HepG2 (cell line): ENCODE measurements around the gene ATP6V1G3. TPM values are rescaled to one million over a fixed set of nuclear protein-coding genes. Genes with fewer than 3 reads are reported as not detected.
"Not testable (repeated sequence)": the region's sequence is repeated elsewhere in the genome, so short reads cannot be mapped to it uniquely, and the experiment has no call there.

Experiments used
- ATAC-seq: fragments of 200-7000 bp; cut with Tn5 transposase; 3 replicates; pipeline ENCODE4 v1.9.1; 2020; ENCODE audit warnings: mild to moderate bottlenecking, moderate library complexity
- BruUV-seq: library from RNA; stranded (reverse); fragments of 400-500 nt; replicated peaks from 2 replicates; lab custom pipeline; 2021; lab: Mats Ljungman, UMichigan
- CTCF ChIA-PET: fragments of 300-600 bp; formaldehyde crosslinking; extraction: SDS; loops from one replicate; lab custom pipeline; 2021; ENCODE audit warnings: low total read pairs, inconsistent platforms, low intra/inter-chr PET ratio; lab: Yijun Ruan, JAX
- POLR2A ChIA-PET: fragments of 350-600 bp; sonication (Branson Sonifier 250); formaldehyde crosslinking; loops from one replicate; lab custom pipeline; 2020; ENCODE audit warnings: antibody characterized with exemption, inconsistent platforms; lab: Yijun Ruan, JAX
- DNase-seq: peaks from one replicate; pipeline ENCODE4 v3.0.0-alpha.2; 2015; ENCODE audit warnings: low spot score
- FAIRE-seq: peaks from 3 replicates; lab custom pipeline; 2011; peaks lifted over from hg19 to GRCh38; lab: Jason Lieb, UNC
- H2AFZ ChIP-seq: one replicate; pipeline ENCODE4 v1.6.1; 2011; ENCODE audit warnings: low read length, inconsistent platforms
- H3K27ac ChIP-seq: fragments of 300-600 bp; 3 replicates; pipeline ENCODE4 v1.8.0; 2011; ENCODE audit warnings: mixed run types, mild to moderate bottlenecking, mixed read lengths, low read length, inconsistent platforms; ENCODE audit not compliant: insufficient read depth; ENCODE audit errors: extremely low read length
- H3K27me3 ChIP-seq, 2 experiments: fragments of 200-600 bp in 1 of 2; 2 replicates in 1 of 2; 3 replicates in 1 of 2; pipeline versions ENCODE4 v1.6.0 to v1.8.0; 2011; ENCODE audit warnings: low read length in 2 of 2, mild to moderate bottlenecking in 2 of 2, moderate library complexity in 2 of 2, inconsistent platforms in 1 of 2; ENCODE audit not compliant: insufficient read depth in 2 of 2, control insufficient read depth in 1 of 2
- H3K36me3 ChIP-seq, 2 experiments: fragments of 200-600 bp in 1 of 2; replicated peaks in 1 of 2; 2 replicates in 1 of 2; 3 replicates in 1 of 2; pipeline versions ENCODE4 v1.5.1 to v1.8.0; 2011; ENCODE audit warnings: low read length in 2 of 2, inconsistent platforms in 1 of 2; ENCODE audit not compliant: insufficient read depth in 2 of 2, control insufficient read depth in 1 of 2
- H3K4me1 ChIP-seq: 2 replicates; pipeline ENCODE4 v1.5.1; 2012; ENCODE audit warnings: low read length, inconsistent platforms; ENCODE audit not compliant: insufficient read depth
- H3K4me2 ChIP-seq: 2 replicates; pipeline ENCODE4 v1.6.0; 2011; ENCODE audit warnings: low read depth, low read length, inconsistent platforms
- H3K4me3 ChIP-seq, 3 experiments: fragments of 200-600 bp in 1 of 3; sonication (generic), shearing (Covaris generic) in 1 of 3; replicated peaks in 1 of 3; 2 replicates each; pipeline ENCODE4 v1.5.1; 2011 to 2016; ENCODE audit warnings: low read length in 3 of 3, inconsistent platforms in 2 of 3, low read depth in 2 of 3, mild to moderate bottlenecking in 2 of 3, control low read depth in 1 of 3, mixed read lengths in 1 of 3; ENCODE audit not compliant: insufficient read depth in 1 of 3
- H3K79me2 ChIP-seq: one replicate; pipeline ENCODE4 v1.6.1; 2011; ENCODE audit warnings: low read length, inconsistent platforms; ENCODE audit not compliant: insufficient read depth
- H3K9ac ChIP-seq: 2 replicates; pipeline ENCODE4 v1.6.0; 2011; ENCODE audit warnings: mild to moderate bottlenecking, low read depth, low read length, inconsistent platforms; ENCODE audit not compliant: insufficient read depth
- H3K9me3 ChIP-seq: 2 replicates; pipeline ENCODE4 v1.5.1; 2012; ENCODE audit warnings: mild to moderate bottlenecking, low read length
- H4K20me1 ChIP-seq: 2 replicates; pipeline ENCODE4 v1.6.0; 2011; ENCODE audit warnings: inconsistent platforms, mild to moderate bottlenecking, low read length, moderate library complexity; ENCODE audit not compliant: insufficient read depth
- ARID5B ChIP-seq: IDR thresholded peaks from 2 replicates; pipeline ENCODE4 v1.4.0; 2020; ENCODE audit warnings: mild to moderate bottlenecking, missing genetic modification reagents
- FOXA3 ChIP-seq: IDR thresholded peaks from 2 replicates; pipeline ENCODE4 v1.6.1; 2016; ENCODE audit warnings: missing genetic modification reagents, missing compliant biosample characterization
- FOXP4 ChIP-seq: sonication (generic); formaldehyde crosslinking; IDR thresholded peaks from 2 replicates; pipeline ENCODE4 v1.4.0; 2020; ENCODE audit warnings: missing genetic modification reagents
- PAXIP1 ChIP-seq: sonication (generic); formaldehyde crosslinking; conservative IDR thresholded peaks from 2 replicates; pipeline ENCODE4 v1.4.0; 2020; ENCODE audit warnings: mild to moderate bottlenecking, missing genetic modification reagents, moderate library complexity
- SOX13 ChIP-seq, 3 experiments: fragments of 450-650 bp in 1 of 3; sonication (generic) in 1 of 3; formaldehyde crosslinking in 1 of 3; IDR thresholded peaks in 2 of 3; conservative IDR thresholded peaks in 1 of 3; 2 replicates each; pipeline versions ENCODE4 v1.5.0 to v1.6.1; 2016 to 2020; ENCODE audit warnings: antibody characterized with exemption in 1 of 3, mild to moderate bottlenecking in 1 of 3, missing compliant biosample characterization in 1 of 3, missing genetic modification reagents in 1 of 3, moderate library complexity in 1 of 3
- SOX6 ChIP-seq, 2 experiments: fragments of 450-650 bp in 1 of 2; sonication (generic) in 1 of 2; formaldehyde crosslinking in 1 of 2; IDR thresholded peaks; 2 replicates each; pipeline versions ENCODE4 v1.4.0 to v1.6.1; 2017 to 2020; ENCODE audit warnings: antibody characterized with exemption in 1 of 2, mild to moderate bottlenecking in 1 of 2, missing genetic modification reagents in 1 of 2
- in situ Hi-C: cut with HindIII; loops from 2 replicates; pipeline ENCODE4 v1.10.0; 2017; ENCODE audit warnings: low pct_unique_long_range_greater_than_20kb; ENCODE audit not compliant: extremely low pct_ligation_motif_present
- intact Hi-C: fragments of 100-400 bp; cut with micrococcal nuclease; formaldehyde crosslinking; loops from one replicate; pipeline ENCODE4 v1.10.0; 2022; ENCODE audit not compliant: unreplicated experiment
- polyA plus RNA-seq, 8 experiments: library from polyadenylated mRNA; depleted of rRNA in 3 of 8; stranded (reverse) in 7 of 8; unstranded in 1 of 8; fragments of >200 nt; fragmentation: Illumina TruSeq in 4 of 8; extraction: Trizol in 4 of 8; gene quantifications; 2 replicates each; pipeline versions ENCODE4 v1.2.1 to v1.2.3, GENCODE V29; 2011 to 2016; ENCODE audit warnings: low read depth in 4 of 8, missing spikeins in 1 of 8, mixed read lengths in 1 of 8; ENCODE audit not compliant: insufficient read depth in 1 of 8
- total RNA-seq, 5 experiments: library from RNA; depleted of rRNA; stranded (reverse); fragments of >200 nt; fragmentation: Illumina TruSeq; extraction: Trizol; gene quantifications; 2 replicates each; pipeline ENCODE4 v1.2.3, GENCODE V29; 2016; ENCODE audit warnings: low read depth in 1 of 5

Gene ATP6V1G3
- total and polyA plus RNA-seq, 2 of the 13 experiments (the other 11 are each of a cell fraction or from before 2014, with no cell fraction given), result not detected

GRCh38 chr1:198477354-198477753 is 63.1 kb downstream of the ATP6V1G3 start:
- in situ Hi-C loops; POLR2A ChIA-PET; H3K36me3 ChIP-seq; H3K4me3 ChIP-seq; DNase-seq; FAIRE-seq; CTCF ChIA-PET; H4K20me1 ChIP-seq; H3K9ac ChIP-seq; H3K4me1 ChIP-seq; H3K27ac ChIP-seq; H3K27me3 ChIP-seq; H3K4me2 ChIP-seq; BruUV-seq; H3K9me3 ChIP-seq; H2AFZ ChIP-seq; intact Hi-C loops; ATAC-seq; H3K79me2 ChIP-seq; TF ChIP-seq SOX13, SOX6 (IDR thresholded peaks at IDR 0.05): not testable (repeated sequence)
- peak in 1 of 2 experiments; percentile 77; a peak in 2 of 4 replicates for TF ChIP-seq SOX13 (CRISPR knock-in tag; conservative IDR thresholded peaks at IDR 0.05 in 1 of 2, IDR thresholded peaks at IDR 0.05 in 1 of 2)
- peak; percentile 74 for TF ChIP-seq ARID5B
- 0 out of 2 replicates have a peak, but pooled peaks have one; percentile 32 for TF ChIP-seq FOXP4 (CRISPR knock-in tag)
- peak; percentile 60; the same call in 1 of the 2 replicates for TF ChIP-seq SOX6 (CRISPR knock-in tag; IDR thresholded peaks at IDR 0.05)
- 0 out of 2 replicates have a peak, but pooled peaks have one; percentile 41 for TF ChIP-seq PAXIP1 (CRISPR knock-in tag)
- TF ChIP-seq FOXA3, result peak; percentile 61; the same call in 1 of the 2 replicates
